SK-N-SH treated with all-trans-retinoic acid at 6 μM for 48 hours (cell line): ENCODE results near the gene CTIF.
"Not testable (repeated sequence)": the region's sequence is repeated elsewhere in the genome, so short reads cannot be mapped to it uniquely, and the experiment has no call there.

Source experiments
- ATAC-seq: fragments of 200-7000 bp; cut with Tn5 transposase; 3 replicates; pipeline ENCODE4 v1.9.1; 2020; ENCODE audit warnings: mild to moderate bottlenecking, moderate library complexity
- ARNTL ChIP-seq: fragments of 450-650 bp; formaldehyde crosslinking; IDR thresholded peaks from 2 replicates; pipeline ENCODE4 v1.5.0; 2020; ENCODE audit warnings: low read depth, mild to moderate bottlenecking, moderate library complexity, borderline replicate concordance
- CREB5 ChIP-seq: fragments of 250-450 bp; sonication (Bioruptor Pico); IDR thresholded peaks from 2 replicates; pipeline ENCODE4 v1.5.1; 2020; ENCODE audit warnings: low read depth, mild to moderate bottlenecking, moderate library complexity
- CSDC2 ChIP-seq: fragments of 250-450 bp; sonication (Bioruptor Pico); IDR thresholded peaks from 2 replicates; pipeline ENCODE4 v1.5.0; 2020; ENCODE audit warnings: mild to moderate bottlenecking, moderate library complexity
- CSRNP3 ChIP-seq: fragments of 250-450 bp; sonication (Bioruptor Pico); IDR thresholded peaks from 2 replicates; pipeline ENCODE4 v1.5.1; 2021; ENCODE audit warnings: mild to moderate bottlenecking, moderate library complexity
- GLIS3 ChIP-seq: fragments of 250-450 bp; sonication (Bioruptor Pico); IDR thresholded peaks from 2 replicates; pipeline ENCODE4 v1.5.0; 2020; ENCODE audit warnings: mild to moderate bottlenecking, moderate library complexity
- ISL1 ChIP-seq: fragments of 250-450 bp; sonication (Bioruptor Pico); IDR thresholded peaks from 2 replicates; pipeline ENCODE4 v2.1.2; 2022; ENCODE audit warnings: mild to moderate bottlenecking, moderate library complexity
- OSR1 ChIP-seq: fragments of 250-450 bp; sonication (Bioruptor Pico); IDR thresholded peaks from 2 replicates; pipeline ENCODE4 v1.8.0; 2022; ENCODE audit warnings: moderate library complexity, mild to moderate bottlenecking, inconsistent platforms
- PPARA ChIP-seq: fragments of 250-450 bp; sonication (Bioruptor Pico); IDR thresholded peaks from 2 replicates; pipeline ENCODE4 v1.5.0; 2020; ENCODE audit warnings: mild to moderate bottlenecking, borderline replicate concordance
- RARB ChIP-seq: fragments of 250-450 bp; sonication (Bioruptor Pico); IDR thresholded peaks from 2 replicates; pipeline ENCODE4 v1.8.0; 2021; ENCODE audit warnings: mild to moderate bottlenecking, moderate library complexity
- SNAI2 ChIP-seq: fragments of 250-450 bp; sonication (Bioruptor Pico); IDR thresholded peaks from 2 replicates; pipeline ENCODE4 v1.5.0; 2020; ENCODE audit warnings: mild to moderate bottlenecking, moderate library complexity
- TCF4 ChIP-seq: fragments of 250-450 bp; sonication (Bioruptor Pico); IDR thresholded peaks from 2 replicates; pipeline ENCODE4 v1.8.0; 2021; ENCODE audit warnings: mild to moderate bottlenecking, moderate library complexity, borderline replicate concordance
- TOX ChIP-seq: fragments of 250-450 bp; sonication (Bioruptor Pico); IDR thresholded peaks from 2 replicates; pipeline ENCODE4 v1.8.0; 2021; ENCODE audit warnings: mild to moderate bottlenecking, moderate library complexity, borderline replicate concordance
- ZC3H10 ChIP-seq: fragments of 250-450 bp; sonication (Bioruptor Pico); IDR thresholded peaks from 2 replicates; pipeline ENCODE4 v1.5.1; 2021; ENCODE audit warnings: mild to moderate bottlenecking, moderate library complexity
- ZFP3 ChIP-seq: fragments of 250-450 bp; sonication (Bioruptor Pico); IDR thresholded peaks from 2 replicates; pipeline ENCODE4 v1.5.0; 2020; ENCODE audit warnings: mild to moderate bottlenecking, moderate library complexity
- ZFP30 ChIP-seq: fragments of 450-650 bp; formaldehyde crosslinking; IDR thresholded peaks from 2 replicates; pipeline ENCODE4 v1.5.0; 2022; ENCODE audit warnings: mild to moderate bottlenecking, moderate library complexity
- ZNF70 ChIP-seq: fragments of 450-650 bp; formaldehyde crosslinking; IDR thresholded peaks from 2 replicates; pipeline ENCODE4 v1.5.0; 2020; ENCODE audit warnings: mild to moderate bottlenecking, moderate library complexity
- ZNF8 ChIP-seq: fragments of 450-650 bp; formaldehyde crosslinking; IDR thresholded peaks from 2 replicates; pipeline ENCODE4 v1.5.0; 2020; ENCODE audit warnings: mild to moderate bottlenecking, moderate library complexity
- TF ChIP-seq, protein P1 (sequence below): fragments of 250-450 bp; sonication (Bioruptor Pico); IDR thresholded peaks from 2 replicates; pipeline ENCODE4 v1.8.0; 2021; ENCODE audit warnings: low read depth, mild to moderate bottlenecking, moderate library complexity, borderline replicate concordance
- TF ChIP-seq, protein P2 (sequence below): fragments of 250-450 bp; sonication (Bioruptor Pico); IDR thresholded peaks from 2 replicates; pipeline ENCODE4 v1.5.0; 2020; ENCODE audit warnings: mild to moderate bottlenecking, moderate library complexity
- TF ChIP-seq, protein P3 (sequence below): fragments of 250-450 bp; sonication (Bioruptor Pico); IDR thresholded peaks from 2 replicates; pipeline ENCODE4 v1.8.0; 2020; ENCODE audit warnings: mild to moderate bottlenecking, moderate library complexity, borderline replicate concordance

The CTIF gene

DNA sequence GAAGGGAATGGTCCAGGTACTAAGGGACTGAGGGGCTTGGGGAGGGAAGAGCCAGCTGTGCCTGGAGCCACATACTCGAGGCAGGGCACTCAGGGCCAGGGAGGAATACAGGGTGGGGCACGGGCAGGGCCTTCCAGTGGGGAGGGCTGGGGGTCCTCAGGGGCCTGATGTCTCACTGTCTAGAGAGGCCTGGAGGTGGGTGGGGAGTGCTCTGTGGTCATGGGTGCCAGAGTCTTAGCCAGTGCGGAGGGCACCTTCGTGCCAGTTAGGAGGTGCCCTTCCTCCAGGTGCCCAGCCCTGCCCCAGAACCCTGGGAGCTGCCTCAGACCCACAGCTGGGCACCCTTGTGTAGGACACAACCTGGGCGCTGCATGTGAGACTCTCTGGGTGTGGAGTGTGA lies 330.8 kb downstream of the CTIF start:
- no peak for ATAC-seq
- TF ChIP-seq, protein P1, sequence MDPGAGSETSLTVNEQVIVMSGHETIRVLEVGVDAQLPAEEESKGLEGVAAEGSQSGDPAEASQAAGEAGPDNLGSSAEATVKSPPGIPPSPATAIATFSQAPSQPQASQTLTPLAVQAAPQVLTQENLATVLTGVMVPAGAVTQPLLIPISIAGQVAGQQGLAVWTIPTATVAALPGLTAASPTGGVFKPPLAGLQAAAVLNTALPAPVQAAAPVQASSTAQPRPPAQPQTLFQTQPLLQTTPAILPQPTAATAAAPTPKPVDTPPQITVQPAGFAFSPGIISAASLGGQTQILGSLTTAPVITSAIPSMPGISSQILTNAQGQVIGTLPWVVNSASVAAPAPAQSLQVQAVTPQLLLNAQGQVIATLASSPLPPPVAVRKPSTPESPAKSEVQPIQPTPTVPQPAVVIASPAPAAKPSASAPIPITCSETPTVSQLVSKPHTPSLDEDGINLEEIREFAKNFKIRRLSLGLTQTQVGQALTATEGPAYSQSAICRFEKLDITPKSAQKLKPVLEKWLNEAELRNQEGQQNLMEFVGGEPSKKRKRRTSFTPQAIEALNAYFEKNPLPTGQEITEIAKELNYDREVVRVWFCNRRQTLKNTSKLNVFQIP (CRISPR knock-in tag), result no peak
- no peak for TF ChIP-seq CSRNP3 (CRISPR knock-in tag)
- no peak for TF ChIP-seq SNAI2 (CRISPR knock-in tag)
- TF ChIP-seq OSR1 (CRISPR knock-in tag), result no peak
- TF ChIP-seq TCF4 (CRISPR knock-in tag), result no peak
- no peak for TF ChIP-seq ARNTL (CRISPR knock-in tag)
- TF ChIP-seq ZC3H10 (CRISPR knock-in tag), result no peak
- no peak for TF ChIP-seq ZFP30
- no peak for TF ChIP-seq RARB
- no peak for TF ChIP-seq ZNF8 (CRISPR knock-in tag)
- TF ChIP-seq, protein P2, sequence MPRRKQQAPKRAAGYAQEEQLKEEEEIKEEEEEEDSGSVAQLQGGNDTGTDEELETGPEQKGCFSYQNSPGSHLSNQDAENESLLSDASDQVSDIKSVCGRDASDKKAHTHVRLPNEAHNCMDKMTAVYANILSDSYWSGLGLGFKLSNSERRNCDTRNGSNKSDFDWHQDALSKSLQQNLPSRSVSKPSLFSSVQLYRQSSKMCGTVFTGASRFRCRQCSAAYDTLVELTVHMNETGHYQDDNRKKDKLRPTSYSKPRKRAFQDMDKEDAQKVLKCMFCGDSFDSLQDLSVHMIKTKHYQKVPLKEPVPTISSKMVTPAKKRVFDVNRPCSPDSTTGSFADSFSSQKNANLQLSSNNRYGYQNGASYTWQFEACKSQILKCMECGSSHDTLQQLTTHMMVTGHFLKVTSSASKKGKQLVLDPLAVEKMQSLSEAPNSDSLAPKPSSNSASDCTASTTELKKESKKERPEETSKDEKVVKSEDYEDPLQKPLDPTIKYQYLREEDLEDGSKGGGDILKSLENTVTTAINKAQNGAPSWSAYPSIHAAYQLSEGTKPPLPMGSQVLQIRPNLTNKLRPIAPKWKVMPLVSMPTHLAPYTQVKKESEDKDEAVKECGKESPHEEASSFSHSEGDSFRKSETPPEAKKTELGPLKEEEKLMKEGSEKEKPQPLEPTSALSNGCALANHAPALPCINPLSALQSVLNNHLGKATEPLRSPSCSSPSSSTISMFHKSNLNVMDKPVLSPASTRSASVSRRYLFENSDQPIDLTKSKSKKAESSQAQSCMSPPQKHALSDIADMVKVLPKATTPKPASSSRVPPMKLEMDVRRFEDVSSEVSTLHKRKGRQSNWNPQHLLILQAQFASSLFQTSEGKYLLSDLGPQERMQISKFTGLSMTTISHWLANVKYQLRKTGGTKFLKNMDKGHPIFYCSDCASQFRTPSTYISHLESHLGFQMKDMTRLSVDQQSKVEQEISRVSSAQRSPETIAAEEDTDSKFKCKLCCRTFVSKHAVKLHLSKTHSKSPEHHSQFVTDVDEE (CRISPR knock-in tag), result no peak
- TF ChIP-seq PPARA (CRISPR knock-in tag), result no peak
- TF ChIP-seq CREB5 (CRISPR knock-in tag), result no peak

DNA sequence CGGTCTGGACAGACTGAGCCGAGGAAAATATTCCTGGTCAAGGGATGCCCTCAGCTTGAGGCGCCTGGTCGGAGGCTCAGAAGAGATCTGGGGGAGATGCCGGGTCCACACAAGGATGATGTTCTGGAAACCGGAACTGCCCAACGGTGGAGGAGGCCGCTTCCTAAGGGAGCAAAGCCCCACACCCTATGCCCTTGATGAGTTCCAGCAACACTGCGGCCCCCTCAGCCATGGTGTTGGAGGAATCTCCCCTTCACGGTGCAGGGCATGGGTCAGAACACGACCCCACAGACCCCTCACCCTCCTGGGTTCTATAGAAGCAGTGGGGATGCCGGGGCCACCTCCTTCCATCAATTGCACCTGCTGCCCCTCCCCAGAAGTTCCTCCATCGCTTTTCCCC lies 332.1 kb downstream of the CTIF start:
- not testable (repeated sequence) for ATAC-seq

DNA sequence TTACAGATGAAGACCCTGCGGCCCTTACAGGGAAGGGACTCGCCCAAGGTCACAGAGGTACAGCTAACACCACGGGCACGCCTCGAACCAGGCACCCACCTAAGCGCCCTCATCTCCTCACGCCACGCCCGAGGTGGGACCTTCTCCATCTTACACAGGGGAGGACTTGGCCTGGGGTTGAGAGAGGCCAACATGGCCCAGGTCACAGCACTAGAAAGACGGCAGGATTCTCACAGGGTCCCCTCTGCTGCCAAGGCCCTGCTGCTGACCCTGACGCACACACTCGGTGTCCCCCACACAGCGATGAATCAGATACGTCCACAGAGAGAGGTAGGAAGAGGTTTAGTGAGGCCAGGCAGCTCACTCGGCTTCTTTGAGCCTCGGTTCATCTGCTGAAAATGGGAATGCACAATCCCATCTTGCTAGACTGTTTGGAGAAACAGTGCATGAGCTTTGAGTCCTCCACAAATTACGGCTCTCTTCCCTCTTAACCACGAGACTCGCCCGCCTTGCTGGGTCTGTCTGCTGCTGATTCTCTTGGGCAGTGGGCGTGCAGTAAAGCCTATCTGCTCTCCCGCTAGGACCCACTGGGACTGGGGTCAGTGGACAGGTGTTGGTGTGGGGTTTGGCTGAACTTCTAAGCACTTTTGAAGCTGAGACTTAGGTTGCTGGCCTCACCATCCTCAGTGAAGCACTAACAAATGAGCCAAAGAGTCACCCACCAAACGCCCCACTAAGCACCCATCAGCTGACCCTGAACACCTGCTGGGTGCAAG lies 332.7 kb downstream of the CTIF start:
- no peak for ATAC-seq
- no peak for TF ChIP-seq CREB5 (CRISPR knock-in tag)
- TF ChIP-seq ZFP3 (CRISPR knock-in tag), result no peak
- TF ChIP-seq CSRNP3 (CRISPR knock-in tag), result no peak
- no peak for TF ChIP-seq GLIS3
- TF ChIP-seq TOX (CRISPR knock-in tag), result no peak
- no peak for TF ChIP-seq TCF4 (CRISPR knock-in tag)
- TF ChIP-seq ZNF8 (CRISPR knock-in tag), result no peak
- TF ChIP-seq, protein P3, sequence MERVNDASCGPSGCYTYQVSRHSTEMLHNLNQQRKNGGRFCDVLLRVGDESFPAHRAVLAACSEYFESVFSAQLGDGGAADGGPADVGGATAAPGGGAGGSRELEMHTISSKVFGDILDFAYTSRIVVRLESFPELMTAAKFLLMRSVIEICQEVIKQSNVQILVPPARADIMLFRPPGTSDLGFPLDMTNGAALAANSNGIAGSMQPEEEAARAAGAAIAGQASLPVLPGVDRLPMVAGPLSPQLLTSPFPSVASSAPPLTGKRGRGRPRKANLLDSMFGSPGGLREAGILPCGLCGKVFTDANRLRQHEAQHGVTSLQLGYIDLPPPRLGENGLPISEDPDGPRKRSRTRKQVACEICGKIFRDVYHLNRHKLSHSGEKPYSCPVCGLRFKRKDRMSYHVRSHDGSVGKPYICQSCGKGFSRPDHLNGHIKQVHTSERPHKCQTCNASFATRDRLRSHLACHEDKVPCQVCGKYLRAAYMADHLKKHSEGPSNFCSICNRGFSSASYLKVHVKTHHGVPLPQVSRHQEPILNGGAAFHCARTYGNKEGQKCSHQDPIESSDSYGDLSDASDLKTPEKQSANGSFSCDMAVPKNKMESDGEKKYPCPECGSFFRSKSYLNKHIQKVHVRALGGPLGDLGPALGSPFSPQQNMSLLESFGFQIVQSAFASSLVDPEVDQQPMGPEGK (CRISPR knock-in tag), result no peak
- no peak for TF ChIP-seq ZC3H10 (CRISPR knock-in tag)
- TF ChIP-seq ZNF70 (CRISPR knock-in tag), result no peak
- TF ChIP-seq ISL1 (CRISPR knock-in tag), result no peak
- no peak for TF ChIP-seq CSDC2 (CRISPR knock-in tag)
